Epithelial cell of proximal tubule (primary cell): ENCODE measurements around the gene ZNF793. TPM values are rescaled to one million over a fixed set of nuclear protein-coding genes. Genes with fewer than 3 reads are reported as not detected.

Experiments used
- DNase-seq: peaks from one replicate; pipeline ENCODE4 v3.0.0-alpha.2; 2011; ENCODE audit warnings: low read depth
- H3K4me3 ChIP-seq: 2 replicates; pipeline ENCODE4 v1.5.1; 2011; ENCODE audit warnings: low read depth, mild to moderate bottlenecking, low read length
- CTCF ChIP-seq: conservative IDR thresholded peaks from 2 replicates; pipeline ENCODE4 v1.5.1; 2012; ENCODE audit warnings: low read depth, mild to moderate bottlenecking, low read length
- total RNA-seq: library from RNA; depleted of rRNA; stranded (reverse); fragments of >200 nt; gene quantifications from 2 replicates; pipeline ENCODE4 v1.2.3, GENCODE V29; 2015

Gene ZNF793
- 1.3 and 1.7 TPM in 2 replicates for total RNA-seq

DNA sequence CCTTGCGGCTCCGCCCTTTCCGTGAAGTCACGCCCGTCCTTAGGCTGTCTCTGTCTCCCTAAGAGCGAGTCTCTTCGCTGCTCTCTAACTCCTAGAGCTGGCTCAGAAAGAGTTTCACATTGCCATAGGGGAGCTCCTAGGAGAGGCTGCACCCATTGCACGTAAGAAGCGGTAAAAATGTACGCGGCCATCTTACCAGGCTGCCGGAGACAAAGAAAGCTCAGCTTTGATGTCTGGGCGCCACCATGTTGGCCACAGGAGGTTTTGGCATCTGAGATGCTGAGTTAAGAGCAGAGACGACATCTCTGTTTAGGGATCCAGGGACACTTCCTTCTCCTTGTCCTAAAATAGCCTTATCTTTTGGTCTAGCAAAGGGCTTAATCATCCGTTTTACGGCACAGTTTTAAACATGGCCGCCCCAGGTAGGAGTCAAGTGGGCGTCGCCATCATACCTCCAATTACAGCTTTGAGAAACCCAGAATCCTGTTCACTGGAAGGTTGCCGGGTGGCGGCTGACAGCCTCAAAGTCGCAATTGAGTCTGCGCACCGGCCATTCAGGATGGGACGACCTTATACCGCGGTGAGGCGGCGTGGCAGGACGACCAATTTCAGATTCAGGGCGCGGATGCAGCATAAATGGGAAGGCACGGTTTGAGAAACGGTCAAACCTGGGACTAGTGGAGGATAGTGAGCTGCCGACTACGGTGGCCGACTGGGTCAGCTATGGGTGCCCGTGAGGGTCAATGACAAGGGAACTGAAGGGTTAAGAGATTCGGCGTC is at the start of gene ZNF793:
ZNF793 (plus strand) TSS at position 553 of the 780 bp plus-strand sequence. CDS start 16,501 bp downstream, outside the sequence.
- peak within 1 kb of the TSS; percentile 96 for H3K4me3 ChIP-seq
- TF ChIP-seq CTCF: no peak
- peak; percentile 63 for DNase-seq

GRCh38 chr19:37466277-37466797 is 40.4 kb upstream of the ZNF793 start:
- DNase-seq: no peak
- peak overlapping the region; percentile 87 for H3K4me3 ChIP-seq
- no peak for TF ChIP-seq CTCF

GRCh38 chr19:37466798-37467607 is 39.7 kb upstream of the ZNF793 start, which contains the start of gene ZNF569:
Gene ZNF569 (minus strand): TSS chr19:37467444. CDS start chr19:37444921, 22,523 bp downstream.
- peak within 1 kb of the TSS; percentile 87 for H3K4me3 ChIP-seq
- TF ChIP-seq CTCF: no peak
- DNase-seq: peak; percentile 80

- TF ChIP-seq CTCF: no peak
- H3K4me3 ChIP-seq: peak overlapping the region; percentile 87
- DNase-seq: no peak
These were observed 39.1 kb upstream of the ZNF793 start for GRCh38 chr19:37467608-37468090.

GRCh38 chr19:37468961-37469777 is 37.6 kb upstream of the ZNF793 start, which contains the start of gene ZNF570:
Gene ZNF570 (plus strand): TSS chr19:37469356. CDS start chr19:37470355, 999 bp downstream.
- TF ChIP-seq CTCF: no peak
- peak within 1 kb of the TSS; percentile 87 for H3K4me3 ChIP-seq
- peak; percentile 42 for DNase-seq

GRCh38 chr19:37470216-37470615 is 36.5 kb upstream of the ZNF793 start:
- no peak for DNase-seq
- H3K4me3 ChIP-seq: peak overlapping the region; percentile 87

More at GRCh38 chr19:37470216-37470615, 36.5 kb upstream of the ZNF793 start:
- TF ChIP-seq CTCF: no peak
